ENCODE data around the gene GPATCH4. TPM values are rescaled to one million over a fixed set of nuclear protein-coding genes. Genes with fewer than 3 reads are reported as not detected.

GPATCH4 gene
- total RNA-seq, 1 experiment from 2014 or later: 71.7 TPM

DNA sequence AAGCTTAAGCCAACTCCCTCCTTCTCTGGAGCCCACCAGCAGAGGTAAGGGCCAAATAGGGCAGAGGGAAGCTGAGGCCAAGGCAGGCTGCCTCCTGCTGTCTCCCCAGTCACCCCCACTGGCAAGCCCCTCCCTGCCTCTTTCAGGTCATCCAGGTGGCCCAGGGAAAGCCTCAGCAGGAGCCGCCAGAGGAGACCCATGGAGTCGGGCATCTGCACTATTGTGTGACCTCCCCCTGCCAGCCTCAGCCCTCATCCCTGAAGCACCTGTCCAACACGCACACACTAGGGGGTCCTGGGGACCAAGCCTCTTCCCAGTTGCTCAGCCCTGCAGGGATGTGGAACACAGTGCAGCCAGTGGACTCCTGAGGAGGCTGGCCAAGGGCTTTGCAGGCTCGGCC is 15.0 kb downstream of the GPATCH4 start:
- no peaks in the 10 kb centered on the region for H4K20me1 ChIP-seq (ENCODE audit: control insufficient read depth, insufficient read depth, insufficient read length)
- H2BK15ac ChIP-seq (ENCODE audit: low read depth, low read length): no peak overlapping the region
- no peak overlapping the region for H3K56ac ChIP-seq (ENCODE audit: insufficient read length, low read depth, low read length)
- H3K4ac ChIP-seq (ENCODE audit: low read depth, low read length): no peak overlapping the region
- no peak overlapping the region for H2AK5ac ChIP-seq (ENCODE audit: insufficient read length, low read length)
- H3K27me3 ChIP-seq (ENCODE audit: insufficient read depth, low read length): no peaks in the 10 kb centered on the region; the same call in 1 of the 2 replicates
- no peak overlapping the region for H3K9ac ChIP-seq (ENCODE audit: extremely low read depth, insufficient read length, low read length)
- no peak overlapping the region for H3K18ac ChIP-seq (ENCODE audit: insufficient read length, low read depth, low read length)
- H3K4me2 ChIP-seq (ENCODE audit: insufficient read depth, insufficient read length, low read length): no peak overlapping the region
- no CpG with 5 or more reads among the region's 4 CpGs for WGBS (ENCODE audit: extremely low coverage, insufficient read length, low lambda C conversion rate)
- H3K79me1 ChIP-seq (ENCODE audit: insufficient read depth, low read depth, low read length, poor library complexity, severe bottlenecking): no peaks in the 10 kb centered on the region
- H3K9me3 ChIP-seq (ENCODE audit: control insufficient read depth, low read depth, low read length): no peaks in the 10 kb centered on the region
- no peak overlapping the region for H3K14ac ChIP-seq (ENCODE audit: insufficient read depth, low read length)
- H3K23ac ChIP-seq (ENCODE audit: insufficient read length, low read depth, low read length): no peak overlapping the region
- Mint-ChIP-seq H3K27ac (no peak overlapping the region), H3K4me3 (no peak overlapping the region), H3K9me3 (no peaks in the 10 kb centered on the region), H3K36me3 (ENCODE audit: insufficient read depth in 1 of 3, low read depth in 3 of 3) (no peaks in the 10 kb centered on the region), H3K4me1 (peaks cover 28% of the 10 kb centered on the region in 2 experiments), H3K27me3 (ENCODE audit: low read depth) (0 out of 2 replicates have a peak, but pooled peaks cover 2% of the 10 kb centered on the region)
- TF ChIP-seq, protein P1, sequence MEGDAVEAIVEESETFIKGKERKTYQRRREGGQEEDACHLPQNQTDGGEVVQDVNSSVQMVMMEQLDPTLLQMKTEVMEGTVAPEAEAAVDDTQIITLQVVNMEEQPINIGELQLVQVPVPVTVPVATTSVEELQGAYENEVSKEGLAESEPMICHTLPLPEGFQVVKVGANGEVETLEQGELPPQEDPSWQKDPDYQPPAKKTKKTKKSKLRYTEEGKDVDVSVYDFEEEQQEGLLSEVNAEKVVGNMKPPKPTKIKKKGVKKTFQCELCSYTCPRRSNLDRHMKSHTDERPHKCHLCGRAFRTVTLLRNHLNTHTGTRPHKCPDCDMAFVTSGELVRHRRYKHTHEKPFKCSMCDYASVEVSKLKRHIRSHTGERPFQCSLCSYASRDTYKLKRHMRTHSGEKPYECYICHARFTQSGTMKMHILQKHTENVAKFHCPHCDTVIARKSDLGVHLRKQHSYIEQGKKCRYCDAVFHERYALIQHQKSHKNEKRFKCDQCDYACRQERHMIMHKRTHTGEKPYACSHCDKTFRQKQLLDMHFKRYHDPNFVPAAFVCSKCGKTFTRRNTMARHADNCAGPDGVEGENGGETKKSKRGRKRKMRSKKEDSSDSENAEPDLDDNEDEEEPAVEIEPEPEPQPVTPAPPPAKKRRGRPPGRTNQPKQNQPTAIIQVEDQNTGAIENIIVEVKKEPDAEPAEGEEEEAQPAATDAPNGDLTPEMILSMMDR (conservative IDR thresholded peaks at IDR 0.05): no peak
- no peak overlapping the region for H2BK120ac ChIP-seq (ENCODE audit: low read depth, low read length, poor library complexity, severe bottlenecking)
- no peak overlapping the region for H2AFZ ChIP-seq (ENCODE audit: low read length)
- H2BK5ac ChIP-seq (ENCODE audit: insufficient read length, low read length): no peak overlapping the region
- no peaks in the 10 kb centered on the region; the same call in 1 of the 2 replicates for H3K4me1 ChIP-seq (ENCODE audit: insufficient read depth, low read length)
- H4K5ac ChIP-seq (ENCODE audit: insufficient read length, low read depth, low read length): no peak overlapping the region
- no peaks in the 10 kb centered on the region for H3K79me2 ChIP-seq (ENCODE audit: insufficient read depth, low read length)
- H4K91ac ChIP-seq (ENCODE audit: insufficient read length, low read depth, low read length): no peak overlapping the region
- no peak overlapping the region for H3K27ac ChIP-seq (ENCODE audit: insufficient read length, low read depth, low read length)
- no peak overlapping the region for H3T11ph ChIP-seq (ENCODE audit: low read length)
- H2BK12ac ChIP-seq (ENCODE audit: insufficient read length, low read depth, low read length): no peak overlapping the region
- H2BK20ac ChIP-seq (ENCODE audit: low read depth, low read length, poor library complexity, severe bottlenecking): no peak overlapping the region
- H4K8ac ChIP-seq (replicated peaks; ENCODE audit: insufficient read length, low read depth, low read length): no peak overlapping the region
- DNase-seq: no peak
- peaks cover 2% of the 10 kb centered on the region for H3K23me2 ChIP-seq (ENCODE audit: insufficient read length, low read depth, low read length, poor library complexity, severe bottlenecking)
